Right kidney (tissue), 9 donors: ENCODE results near the gene DPP8.
"Not testable (repeated sequence)": the region's sequence is repeated elsewhere in the genome, so short reads cannot be mapped to it uniquely, and the experiment has no call there.

Experiments
- DNase-seq: peaks from one replicate; pipeline ENCODE4 v3.0.0-alpha.2; 2016
- long read RNA-seq, 8 donors: transcript quantifications; one replicate each; lab custom pipeline, GENCODE V29; 2026

The DPP8 gene
- long read RNA-seq, donor 1, partial matches to known transcripts: 11 of 11 reads
- long read RNA-seq, donor 1, other reads (novel, unspliced or antisense): 0 of 11 reads
- long read RNA-seq, donor 2, partial matches to known transcripts: 0 of 1 reads
- long read RNA-seq, donor 2, other reads (novel, unspliced or antisense): 0 of 1 reads
- long read RNA-seq, donor 3, partial matches to known transcripts: 218 of 261 reads
- long read RNA-seq, donor 3, other reads (novel, unspliced or antisense): 42 of 261 reads
- long read RNA-seq, donor 4, partial matches to known transcripts: 6 of 6 reads
- long read RNA-seq, donor 4, other reads (novel, unspliced or antisense): 0 of 6 reads
- long read RNA-seq, donor 5: 0 reads
- long read RNA-seq, donor 6, partial matches to known transcripts: 5 of 7 reads
- long read RNA-seq, donor 6, other reads (novel, unspliced or antisense): 0 of 7 reads
- long read RNA-seq, donor 7: 0 reads
- long read RNA-seq, donor 8, partial matches to known transcripts: 0 of 2 reads
- long read RNA-seq, donor 8, other reads (novel, unspliced or antisense): 0 of 2 reads

DNA sequence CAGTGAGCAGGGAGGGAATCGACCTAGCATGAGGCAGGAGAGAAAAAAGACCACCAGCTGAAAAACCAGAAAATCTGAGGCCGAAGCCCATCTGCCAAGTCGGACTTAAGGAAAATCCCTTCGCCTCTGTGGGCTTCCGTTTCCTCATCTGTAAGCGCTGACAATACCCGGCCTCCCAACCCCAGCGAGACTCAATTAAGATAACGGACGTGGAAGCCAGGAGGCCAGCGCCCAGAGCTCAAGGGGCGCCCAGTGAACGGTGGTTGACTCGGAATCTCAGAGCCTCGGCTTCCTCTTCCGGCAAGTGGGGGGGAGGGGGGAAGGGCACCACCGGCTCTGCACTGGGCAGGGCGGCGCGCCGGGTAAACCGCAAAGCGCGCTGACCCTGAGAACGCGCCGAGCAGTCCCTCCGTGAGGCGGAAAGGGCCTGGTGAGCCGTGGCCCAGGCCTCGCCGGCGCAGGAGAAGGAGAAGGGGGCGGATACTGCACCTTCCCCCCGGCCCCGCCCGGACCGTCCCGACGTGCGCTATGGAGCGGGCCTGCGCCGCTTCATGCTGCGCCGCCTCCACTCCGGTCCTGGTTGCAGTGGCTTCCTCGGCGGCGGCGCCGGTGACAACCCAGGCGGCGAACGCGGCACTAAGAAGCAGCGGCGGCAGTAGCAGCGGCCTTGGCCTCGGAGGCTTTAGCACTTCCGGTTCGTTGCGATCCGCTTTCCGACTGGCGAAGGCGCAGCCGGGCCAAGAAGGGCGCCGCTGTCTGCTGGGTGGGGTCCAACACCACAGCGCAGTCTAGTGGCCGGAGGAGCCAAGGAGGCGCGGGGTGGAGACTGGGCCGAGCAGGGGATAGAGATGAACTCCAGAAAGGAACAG lies at the start of gene DPP8:
TSS of gene DPP8 (minus strand) at position 693 of the 869 bp plus-strand sequence. CDS start 5,136 bp downstream, outside the sequence.
- peak; percentile 88 for DNase-seq

DNA sequence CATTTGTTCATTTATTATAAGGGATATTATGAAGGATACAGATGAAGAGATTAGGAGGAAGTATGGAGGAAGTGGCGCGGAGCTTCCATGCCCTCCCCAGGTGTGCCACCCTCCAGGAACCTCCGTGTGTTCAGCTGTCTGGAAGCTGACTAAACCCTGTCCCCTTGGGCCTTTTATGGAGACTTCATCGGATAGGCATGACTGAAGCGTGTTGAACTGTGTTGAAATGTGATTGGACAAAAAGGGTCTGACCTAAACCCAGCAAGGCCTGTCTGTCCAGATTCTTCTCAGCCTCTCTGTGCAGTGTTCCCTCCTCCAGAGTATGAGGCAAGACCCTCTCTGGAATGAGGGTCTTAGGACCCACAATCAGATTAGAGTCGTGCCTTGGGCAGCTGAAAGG lies 44.4 kb upstream of the DPP8 start:
- DNase-seq: no peak

DNA sequence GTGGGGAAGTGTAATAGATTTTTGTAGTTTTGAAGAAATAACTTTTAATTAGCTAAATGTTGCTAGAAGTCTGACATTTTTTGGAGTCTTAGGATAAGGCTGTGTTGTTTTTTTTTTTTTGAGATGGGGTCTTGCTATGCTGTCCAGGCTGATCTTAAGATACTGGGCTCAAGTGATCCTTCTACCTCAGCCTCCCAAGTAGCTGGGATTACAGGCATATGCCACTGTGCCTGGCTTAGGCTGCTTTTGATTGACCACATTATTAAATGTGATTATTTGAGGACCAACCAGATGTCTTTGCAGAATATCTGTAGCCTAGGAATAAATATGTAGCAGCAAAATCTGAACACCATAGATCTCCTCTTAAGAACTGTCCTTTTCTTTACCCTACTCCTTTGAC lies 42.5 kb upstream of the DPP8 start:
- no peak for DNase-seq

DNA sequence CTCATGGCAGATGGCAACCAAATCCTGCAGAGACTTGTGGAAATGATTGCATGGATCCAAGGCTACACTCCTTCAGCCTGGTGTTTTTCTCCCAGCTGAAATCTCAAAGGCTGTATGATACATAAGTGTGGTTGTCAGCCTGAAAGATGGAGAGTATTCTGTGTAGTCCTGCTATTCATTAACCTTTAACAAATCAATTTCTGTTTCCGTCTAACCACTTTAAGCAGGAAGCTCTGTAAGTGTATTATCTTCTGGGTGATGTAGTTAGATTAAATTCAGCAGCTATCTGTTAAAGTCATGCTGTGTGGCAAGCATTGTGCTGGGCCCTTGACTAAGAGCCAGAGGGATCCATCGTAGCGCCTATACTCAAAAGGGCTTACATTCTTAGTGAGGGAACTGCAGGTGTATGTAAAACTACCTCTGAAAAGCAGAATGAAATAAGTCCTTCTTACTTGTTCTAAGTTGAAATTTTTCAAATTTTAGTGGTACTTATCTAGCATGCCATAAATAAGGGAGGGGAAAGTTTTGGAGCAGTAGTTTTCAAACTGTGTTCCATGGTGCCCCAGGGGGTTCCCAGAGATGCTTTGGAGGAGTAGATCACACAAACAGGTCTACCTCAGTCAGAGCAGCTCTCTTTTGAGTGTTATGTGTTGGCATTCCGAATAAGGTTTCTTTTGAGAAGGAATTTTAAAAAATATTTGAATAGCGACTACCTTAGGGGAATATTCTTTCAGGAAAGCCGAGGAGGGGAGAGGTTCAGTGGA lies 41.7 kb upstream of the DPP8 start:
- no peak for DNase-seq

DNA sequence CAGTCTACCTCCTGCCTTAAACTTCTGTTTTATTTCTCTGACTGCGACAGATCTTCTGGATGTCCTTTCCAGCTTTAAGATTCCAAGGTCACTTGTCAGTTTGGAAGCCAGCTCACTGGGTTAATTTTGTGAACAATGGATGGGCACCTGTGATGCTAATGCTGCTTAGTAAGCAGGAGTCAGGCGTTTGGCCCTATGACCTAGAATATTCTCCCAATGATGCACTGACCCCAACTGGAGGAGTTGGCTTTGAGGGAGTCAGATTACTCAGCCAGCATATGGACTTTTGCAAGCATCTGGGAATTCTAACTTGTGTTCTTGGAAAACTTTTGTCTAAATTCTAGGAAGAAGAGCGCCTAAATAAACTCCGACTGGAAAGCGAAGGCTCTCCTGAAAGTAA lies 40.8 kb upstream of the DPP8 start:
- DNase-seq: no peak

DNA sequence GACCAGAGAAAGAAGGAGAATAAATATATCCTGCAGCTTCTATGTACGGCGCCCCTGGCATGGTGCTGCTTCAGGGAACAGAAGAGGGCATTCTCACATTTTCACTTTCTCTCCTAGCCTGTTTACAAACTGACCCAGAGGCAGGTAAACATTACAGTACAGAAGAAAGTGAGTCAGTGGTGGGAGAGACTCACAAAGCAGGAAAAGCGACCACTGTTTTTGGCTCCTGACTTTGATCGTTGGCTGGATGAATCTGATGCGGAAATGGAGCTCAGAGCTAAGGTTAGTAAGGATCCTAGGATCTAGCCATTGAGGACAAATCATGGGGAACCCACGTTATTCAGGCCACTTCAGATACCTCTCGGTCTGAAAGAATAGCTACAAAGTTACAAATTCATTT lies 39.1 kb upstream of the DPP8 start:
- no peak for DNase-seq

DNA sequence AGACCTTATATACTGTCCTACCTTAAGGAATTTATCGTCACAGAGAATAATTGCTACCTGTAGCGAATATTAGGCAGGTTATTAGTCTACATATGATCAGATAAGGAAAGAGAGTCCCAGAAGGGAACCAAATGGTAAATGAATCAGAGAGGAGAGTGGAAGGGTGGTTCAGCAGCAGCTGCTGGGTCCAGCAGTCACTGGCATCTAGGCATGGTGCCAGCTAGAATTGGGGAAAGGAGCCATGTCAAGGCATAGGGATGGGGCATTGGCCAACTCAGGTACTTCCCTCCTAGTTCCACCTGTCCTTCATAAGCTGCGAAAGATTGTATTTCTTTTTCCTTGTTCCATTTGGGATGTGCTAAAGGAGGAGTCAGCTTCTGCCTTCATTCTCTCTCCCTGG lies 36.2 kb upstream of the DPP8 start:
- DNase-seq: no peak

DNA sequence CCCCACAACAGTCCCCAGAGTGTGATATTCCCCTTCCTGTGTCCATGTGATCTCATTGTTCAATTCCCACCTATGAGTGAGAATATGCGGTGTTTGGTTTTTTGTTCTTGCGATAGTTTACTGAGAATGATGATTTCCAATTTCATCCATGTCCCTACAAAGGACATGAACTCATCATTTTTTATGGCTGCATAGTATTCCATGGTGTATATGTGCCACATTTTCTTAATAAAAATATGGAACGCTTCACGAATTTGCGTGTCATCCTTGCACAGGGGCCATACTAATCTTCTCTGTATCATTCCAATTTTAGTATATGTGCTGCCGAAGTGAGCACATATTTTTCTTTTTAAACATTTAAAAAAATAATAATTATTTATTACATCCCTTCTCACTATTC lies 35.4 kb upstream of the DPP8 start:
- not testable (repeated sequence) for DNase-seq

DNA sequence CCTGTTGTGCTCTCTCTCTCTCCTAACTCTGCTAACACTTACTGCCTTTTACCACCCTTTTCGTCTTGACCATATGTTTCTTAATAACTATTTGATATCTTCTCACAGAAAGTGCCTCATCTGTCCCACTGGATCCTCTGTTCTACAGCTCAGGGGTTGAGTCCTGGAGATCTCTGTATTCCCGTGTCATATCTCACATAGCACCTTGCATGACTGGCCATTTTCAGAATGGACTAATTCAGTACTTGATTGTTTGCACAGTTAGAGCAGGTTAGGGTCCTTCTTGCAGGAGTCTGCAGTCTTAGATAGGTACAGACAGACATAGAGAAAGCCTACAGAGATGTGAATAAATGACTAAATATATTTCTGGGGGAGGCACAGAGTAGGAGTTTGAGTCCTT lies 33.7 kb upstream of the DPP8 start:
- no peak for DNase-seq

DNA sequence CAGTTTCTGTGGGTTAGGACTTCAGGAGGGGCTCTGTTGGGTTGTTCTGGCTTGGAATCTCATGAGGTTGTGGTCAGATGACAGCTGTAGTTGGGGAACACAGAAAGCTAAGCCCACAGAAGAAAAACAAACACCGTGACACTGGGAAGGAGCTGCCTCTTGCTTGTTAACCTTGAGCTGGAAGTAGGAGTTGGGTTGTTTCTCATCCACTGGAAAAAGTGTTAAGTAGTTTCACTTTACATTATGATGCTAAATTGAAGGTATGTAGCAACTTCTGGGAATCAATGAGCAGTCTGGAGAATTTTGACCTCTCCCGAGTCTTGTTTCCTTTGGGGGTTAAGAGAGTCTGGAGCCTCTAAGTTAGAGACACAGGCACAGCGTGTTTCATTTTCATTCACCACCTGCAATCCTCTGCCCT lies 33.2 kb upstream of the DPP8 start:
- DNase-seq: no peak

DNA sequence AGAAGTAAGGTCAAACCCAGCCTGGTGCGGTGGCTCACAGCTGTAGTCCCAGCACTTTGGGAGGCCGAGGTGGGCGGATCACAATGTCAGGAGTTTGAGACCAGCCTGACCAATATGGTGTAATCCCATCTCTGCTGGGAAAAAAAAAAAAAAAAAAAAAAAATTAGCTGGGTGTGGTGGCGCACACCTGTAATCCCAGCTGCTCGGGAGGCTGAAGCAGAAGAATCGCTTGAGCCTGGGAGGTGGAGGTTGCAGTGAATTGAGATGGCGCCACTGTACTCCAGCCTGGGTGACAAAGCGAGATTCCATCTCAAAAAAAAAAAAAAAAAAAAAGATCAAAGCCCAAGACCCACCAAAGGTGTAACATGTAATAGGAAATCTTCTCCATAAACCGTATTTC lies 31.8 kb upstream of the DPP8 start:
- not testable (repeated sequence) for DNase-seq

DNA sequence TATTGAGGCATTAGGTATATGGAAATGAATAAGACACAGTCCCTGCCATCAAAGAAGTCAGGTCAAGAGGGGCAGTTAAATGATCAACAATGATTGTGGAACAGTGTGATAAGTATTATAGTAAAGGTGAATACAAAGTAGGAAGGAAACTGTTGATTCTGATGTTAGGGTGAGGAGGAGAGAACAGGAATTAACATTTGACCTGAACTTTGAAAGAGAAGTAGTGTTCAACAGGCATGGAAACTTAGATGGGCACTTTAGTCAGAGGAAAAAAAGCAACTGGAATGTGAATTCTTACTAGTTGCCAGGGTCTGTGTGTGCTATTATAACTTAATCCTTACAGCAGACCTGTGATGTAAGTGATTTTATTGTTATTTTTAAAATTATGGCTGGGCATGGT lies 30.4 kb upstream of the DPP8 start:
- DNase-seq: no peak

DNA sequence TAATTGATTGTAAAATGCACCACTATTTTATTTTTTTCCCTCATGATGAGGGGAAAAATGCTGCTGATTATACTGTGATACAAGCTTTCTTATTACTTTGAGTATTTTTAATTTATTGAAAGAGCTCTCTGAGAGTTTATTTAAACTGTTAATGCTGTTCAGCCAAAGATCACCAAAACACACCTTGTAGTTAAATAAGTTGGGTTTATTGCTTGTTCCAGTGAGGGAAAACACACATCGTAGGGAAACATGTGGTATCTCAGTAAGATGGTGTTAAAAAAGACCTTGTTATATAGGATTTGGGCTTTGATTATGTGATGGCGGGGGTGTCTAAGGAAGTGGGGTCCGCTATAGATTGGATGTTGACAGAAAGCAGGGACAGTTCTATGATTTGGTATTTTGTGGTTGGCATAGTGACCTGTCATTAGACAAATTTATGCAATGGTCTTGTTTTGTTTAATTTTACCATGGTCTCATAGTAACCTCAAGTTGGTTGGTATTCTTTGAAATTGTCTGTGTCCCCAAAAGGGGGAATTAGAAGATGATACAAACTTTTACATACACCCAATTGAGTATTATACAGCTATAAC lies 23.8 kb upstream of the DPP8 start:
- DNase-seq: no peak

DNA sequence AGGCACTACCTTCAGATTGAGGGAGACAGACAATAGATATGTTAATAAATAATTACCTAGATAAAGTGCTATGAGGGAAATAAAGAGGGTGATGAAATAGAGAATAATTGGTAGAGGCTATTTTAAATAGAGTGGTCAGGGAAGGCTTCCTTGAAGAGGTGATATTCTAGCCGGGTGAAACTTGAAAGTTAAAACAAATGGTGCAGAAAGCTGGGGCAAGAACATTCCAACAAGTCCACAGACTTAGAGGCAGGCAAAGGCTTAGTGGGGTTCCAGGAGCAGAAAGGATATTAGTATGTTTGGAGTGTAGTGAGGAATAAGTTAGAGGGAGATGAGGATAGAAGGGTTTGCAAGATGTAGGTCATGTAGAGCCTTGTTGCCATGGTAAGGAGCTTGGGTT lies 22.8 kb upstream of the DPP8 start:
- no peak for DNase-seq

DNA sequence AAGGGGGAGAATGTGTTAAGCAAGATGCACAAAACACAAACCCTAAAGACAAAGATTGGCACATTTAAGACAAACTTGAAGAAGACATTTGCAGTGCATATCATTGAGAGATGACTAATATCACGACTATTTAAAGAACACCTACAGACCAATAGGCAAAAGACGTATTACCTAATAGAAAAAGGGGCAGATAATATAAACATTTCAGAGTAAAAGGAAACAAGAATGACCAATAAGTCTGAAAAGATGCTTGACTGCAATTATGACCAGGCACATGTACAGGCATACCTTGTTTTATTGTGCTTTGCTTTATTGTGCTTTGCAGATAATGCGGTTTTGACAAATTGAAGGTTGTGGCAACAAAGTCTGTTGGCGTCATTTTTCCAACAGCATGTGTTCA lies 17.7 kb upstream of the DPP8 start:
- no peak for DNase-seq

DNA sequence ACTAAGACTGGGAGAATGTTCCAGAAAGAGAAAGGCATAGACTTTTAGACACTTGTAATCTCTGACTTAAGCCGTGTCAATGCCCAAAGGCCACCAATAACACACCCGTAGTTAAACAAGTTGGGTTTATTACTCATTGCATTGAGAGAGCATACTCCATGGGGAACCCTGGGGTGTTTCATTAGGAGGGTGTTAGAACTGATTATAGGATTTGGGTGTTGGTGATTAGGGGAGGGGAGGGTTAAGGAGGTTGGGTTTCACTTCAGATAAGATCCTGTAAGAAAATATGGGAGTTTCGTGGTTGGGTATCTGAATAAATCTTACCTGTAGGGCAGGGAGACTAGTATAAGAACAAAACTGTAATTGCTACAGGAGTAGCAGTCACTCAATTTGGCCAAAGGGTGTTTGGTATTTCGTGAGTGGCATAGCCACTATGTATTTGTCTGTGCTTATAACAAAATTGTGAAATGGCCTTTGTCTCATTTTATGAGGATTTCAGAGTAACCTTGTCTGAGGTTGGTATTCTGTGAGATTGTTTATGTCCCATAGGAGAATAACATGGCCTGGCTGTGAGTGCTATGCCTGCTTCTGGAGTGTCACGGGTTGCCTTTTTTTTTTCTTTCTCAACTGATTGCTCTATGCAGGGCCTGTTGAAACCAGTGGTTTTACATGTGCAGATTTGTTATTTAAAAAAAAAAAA lies 15.7 kb upstream of the DPP8 start:
- no peak for DNase-seq

DNA sequence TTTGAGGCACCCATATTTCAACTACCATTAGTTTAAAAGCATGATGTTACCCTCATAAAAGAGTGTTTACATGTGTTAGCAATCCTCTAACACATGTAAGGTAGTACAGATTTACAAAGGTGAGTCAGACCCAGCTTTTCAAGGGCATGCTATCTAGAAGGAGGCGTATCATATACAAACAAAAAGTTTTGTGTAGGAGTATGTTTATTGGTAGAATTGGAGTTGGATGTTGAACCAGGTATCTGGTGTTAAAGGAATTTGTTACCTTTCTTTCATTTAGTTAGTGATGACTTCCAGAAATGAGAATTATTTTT lies 15.2 kb upstream of the DPP8 start:
- DNase-seq: no peak

DNA sequence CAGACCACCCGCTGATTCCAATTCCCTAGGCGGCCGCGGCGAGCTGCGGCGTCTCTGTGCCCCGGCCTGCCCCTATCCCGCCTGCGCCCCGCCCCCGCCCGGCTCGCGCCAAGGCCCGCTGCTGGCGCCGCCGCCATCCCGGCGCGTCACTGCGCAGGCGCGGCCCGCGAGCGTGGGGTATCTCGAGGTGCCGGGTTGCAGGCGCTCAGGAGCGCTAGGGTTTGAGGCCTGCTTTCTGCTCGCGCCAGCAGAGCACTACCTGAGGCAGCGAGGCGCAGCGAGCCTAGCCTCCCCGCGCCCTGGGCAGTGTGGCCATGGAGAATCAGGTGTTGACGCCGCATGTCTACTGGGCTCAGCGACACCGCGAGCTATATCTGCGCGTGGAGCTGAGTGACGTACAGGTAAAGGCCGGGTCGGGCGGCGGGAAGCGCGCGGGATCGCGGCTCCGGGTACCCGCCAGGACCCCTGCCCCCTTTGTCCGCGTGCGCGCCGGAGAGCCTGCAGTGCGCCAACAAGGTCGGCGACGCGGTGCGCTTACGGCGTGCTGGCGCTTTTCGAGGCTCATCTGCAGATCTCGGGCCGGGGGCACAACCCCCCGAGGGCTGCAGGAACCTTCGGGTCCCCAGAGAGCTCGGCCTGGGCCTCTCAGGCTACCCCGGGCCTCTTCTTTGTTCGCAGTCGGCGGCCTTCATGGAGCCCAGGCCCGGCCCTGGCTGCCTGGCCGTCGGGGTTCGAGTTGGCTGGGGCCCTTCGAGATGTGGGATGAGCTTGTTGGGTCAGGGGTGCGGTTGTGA lies 13.0 kb upstream of the DPP8 start, which contains the start of gene HACD3:
TSS of gene HACD3 (plus strand) at position 146 of the 794 bp plus-strand sequence. CDS start at position 315, 169 bp downstream.
- peak; percentile 94 for DNase-seq

DNA sequence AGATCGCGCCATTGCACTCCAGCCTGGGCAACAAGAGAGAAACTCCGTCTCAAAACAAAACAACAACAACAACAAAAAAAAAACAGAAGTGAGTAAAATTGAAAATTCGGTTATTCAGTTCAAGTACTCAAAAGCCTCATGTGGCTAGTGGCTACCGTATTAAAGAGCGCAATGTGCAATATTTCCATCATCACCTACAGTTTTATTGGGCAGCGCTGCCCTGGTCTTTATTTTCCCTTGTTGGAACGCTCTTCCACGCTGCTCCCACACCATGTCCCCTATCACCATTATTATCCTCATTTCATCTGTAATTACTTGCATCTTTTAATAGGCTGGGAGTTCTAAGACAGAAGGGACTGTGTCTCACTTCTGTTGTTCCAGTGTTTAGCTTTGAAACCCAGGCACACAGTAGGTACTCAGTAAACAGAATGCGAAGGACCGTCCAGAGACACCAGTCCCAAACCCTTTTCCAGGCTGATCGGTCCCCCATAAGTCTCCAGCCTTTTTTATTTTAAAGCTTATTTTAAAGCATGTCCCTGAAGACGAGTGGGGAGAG lies 12.4 kb upstream of the DPP8 start:
- no peak for DNase-seq

DNA sequence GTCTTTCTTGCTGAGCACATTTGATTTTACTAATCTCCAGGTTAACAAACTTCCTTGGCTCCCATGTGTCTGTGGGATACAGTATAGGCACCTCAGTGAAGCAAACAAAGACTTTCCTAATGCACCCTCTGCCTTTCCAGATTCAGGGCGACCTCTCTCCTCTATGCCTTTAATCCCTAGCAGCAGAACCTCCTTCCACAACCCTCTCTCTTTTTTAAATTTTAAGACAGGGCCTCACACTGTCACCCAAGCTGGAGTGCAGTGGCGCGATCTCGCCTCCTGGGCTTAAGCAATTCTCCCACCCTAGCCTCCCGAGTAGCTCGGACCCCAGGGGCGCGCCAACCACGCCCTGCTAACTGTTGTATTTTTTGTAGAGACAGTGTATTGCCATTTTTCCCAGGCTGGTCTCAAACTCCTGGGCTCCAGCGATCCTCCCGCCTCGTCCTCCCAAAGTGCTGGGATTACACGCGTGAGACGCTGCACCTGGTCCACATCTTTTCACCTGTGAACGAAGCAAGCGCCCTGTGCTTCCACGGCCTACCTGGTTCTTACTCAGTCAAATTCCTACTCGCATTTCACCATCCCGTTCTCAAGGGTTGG lies 11.1 kb upstream of the DPP8 start:
- DNase-seq: no peak
